GM20431 (cell line): Measurements from ENCODE around the gene IFIT1.
"Not testable (repeated sequence)": the region's sequence is repeated elsewhere in the genome, so short reads cannot be mapped to it uniquely, and the experiment has no call there.

Experiments used
- in situ Hi-C: fragments of 300-500 bp; cut with MseI, MboI; formaldehyde crosslinking; loops from one replicate; pipeline ENCODE4 v1.15.0; 2020; ENCODE audit warnings: low sequenced_read_pairs; ENCODE audit not compliant: unreplicated experiment

The IFIT1 gene

DNA sequence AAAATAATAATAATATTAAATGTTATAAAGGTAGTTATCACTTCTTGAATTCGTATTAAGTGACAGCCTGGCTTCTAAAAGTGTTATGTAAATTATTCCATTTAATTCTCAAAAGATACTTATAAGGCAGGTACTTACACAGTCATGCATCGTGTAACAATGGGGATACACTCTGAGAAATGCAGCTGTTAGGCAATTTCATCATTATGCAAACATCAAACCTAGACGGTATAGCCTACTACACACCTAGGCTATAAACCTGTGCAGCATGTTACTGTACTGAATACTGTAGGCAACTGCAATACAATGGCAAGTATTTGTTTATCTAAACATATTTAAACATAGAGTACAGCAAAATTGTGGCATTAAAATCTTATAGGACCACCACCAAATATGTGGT is 1.5 kb downstream of the IFIT1 start:
- in situ Hi-C loops, result no loop called here

DNA sequence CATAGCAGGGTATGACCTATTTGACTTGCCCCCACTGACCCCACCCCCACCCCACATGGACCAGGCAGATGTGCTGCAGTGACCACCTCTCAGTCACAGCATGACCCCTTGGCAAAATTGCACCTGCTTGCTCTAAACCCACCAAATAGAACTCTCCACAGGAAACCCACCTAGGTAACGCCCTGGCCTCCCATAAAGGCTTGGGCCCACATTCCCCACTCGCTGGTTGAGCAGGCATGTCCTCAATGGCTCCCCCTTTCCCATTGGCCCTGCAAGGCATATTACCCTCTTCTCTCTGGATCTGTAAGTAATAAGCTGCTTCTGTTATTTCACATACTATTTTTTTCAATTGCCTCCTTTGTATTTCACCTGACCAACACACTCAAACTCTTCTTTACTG is 2.7 kb downstream of the IFIT1 start:
- in situ Hi-C loops, result no loop called here

DNA sequence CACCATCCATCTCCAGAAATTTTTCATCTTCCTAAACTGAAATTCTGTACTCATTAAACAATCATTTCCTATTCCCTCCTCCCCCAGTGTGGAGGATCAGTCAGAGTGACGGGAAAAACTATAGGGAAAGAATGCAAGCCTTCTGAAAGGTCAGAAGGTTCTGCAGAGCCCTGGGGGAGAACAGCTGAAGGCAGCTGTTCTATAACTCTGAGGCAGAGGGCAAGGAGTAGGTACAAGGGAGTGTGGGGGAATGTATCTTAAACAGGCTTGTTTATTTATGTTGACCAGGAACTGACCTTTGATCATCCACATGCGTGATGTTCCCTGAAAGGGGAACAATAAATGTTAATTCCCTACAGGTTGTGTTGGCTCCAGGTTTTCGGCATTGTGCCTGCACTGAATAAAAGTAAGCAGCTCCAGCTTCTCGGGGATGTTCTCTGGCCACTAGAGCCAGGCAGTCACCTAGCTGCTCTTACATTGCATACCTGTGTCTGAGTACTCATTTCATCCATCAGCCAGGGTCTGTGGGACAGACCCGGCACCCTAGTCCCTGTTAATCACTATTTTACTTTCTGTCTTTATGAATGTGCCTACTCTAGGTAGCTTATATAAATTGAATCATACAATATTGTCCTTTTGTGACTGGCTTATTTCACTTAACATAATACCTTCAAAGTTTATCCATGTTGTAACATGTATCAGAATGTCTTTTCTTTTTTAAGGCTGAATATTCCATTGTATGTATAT is 5.8 kb downstream of the IFIT1 start:
- in situ Hi-C loops, result no loop called here

DNA sequence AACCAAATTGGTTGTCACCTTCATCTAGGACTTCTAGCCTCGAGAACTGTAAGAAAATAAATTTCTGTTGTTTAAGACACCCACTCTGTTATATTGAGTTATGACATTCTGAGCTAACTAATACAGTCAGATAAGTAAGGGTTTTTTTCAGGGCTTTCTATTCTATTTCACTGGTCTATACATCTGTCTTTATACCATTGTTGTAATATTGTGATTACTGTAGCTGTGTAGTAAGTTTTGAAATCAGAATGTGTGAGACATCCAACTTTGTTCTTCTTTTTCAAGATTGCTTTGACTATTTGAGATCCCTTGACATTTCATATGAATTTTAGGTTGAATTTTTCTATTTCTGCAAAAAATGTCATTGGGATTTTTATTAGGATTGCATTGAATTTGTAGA is 7.5 kb downstream of the IFIT1 start:
- in situ Hi-C loops, result no loop called here

DNA sequence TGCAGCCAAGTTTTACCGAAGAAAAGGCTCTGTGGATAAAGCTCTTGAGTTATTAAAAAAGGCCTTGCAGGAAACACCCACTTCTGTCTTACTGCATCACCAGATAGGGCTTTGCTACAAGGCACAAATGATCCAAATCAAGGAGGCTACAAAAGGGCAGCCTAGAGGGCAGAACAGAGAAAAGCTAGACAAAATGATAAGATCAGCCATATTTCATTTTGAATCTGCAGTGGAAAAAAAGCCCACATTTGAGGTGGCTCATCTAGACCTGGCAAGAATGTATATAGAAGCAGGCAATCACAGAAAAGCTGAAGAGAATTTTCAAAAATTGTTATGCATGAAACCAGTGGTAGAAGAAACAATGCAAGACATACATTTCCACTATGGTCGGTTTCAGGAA is 10.6 kb downstream of the IFIT1 start:
- in situ Hi-C loops, result no loop called here

DNA sequence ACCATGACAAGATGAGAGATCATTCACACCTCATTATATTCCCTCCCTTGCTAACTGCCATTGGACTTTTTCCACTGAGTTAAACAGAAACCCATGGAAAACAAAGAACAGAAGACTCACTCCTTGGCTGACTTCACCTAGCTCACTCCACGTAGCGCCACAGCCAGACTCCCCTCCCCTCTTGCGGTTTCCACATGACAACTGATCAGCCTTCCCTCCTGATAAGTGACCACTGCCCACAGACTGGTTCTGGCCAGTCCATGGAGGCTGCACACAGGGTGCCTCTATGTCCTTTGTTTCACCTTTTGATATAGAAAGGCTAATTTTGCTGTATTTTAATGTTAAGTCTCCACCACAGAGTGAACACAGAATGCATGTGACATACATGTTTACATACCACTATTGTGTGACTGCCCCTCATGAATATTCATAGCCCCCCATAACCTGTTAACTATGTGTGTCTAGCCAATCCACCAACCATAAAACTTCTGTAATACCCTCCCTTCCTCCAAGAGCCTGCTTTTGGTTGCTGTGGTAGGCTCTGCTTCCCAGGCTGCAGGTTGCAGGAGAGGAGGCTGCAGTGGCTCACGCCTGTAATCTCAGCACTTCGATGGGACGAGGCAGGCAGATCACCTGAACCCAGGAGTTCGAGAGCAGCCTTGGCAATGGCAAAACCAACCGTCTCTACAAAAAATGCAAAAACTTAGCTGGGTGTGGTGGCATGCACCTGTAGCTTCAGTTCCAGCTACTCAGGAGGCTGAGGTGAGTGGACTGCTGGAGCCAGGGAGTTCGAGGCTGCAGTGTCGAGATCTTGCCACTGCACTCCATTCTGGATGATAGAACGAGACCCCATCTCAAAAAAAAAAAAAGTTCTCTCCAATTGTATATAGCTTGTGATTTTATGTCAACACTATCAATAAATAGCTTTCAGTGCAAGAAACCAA is 12.0 kb downstream of the IFIT1 start:
- in situ Hi-C loops, result no loop called here

DNA sequence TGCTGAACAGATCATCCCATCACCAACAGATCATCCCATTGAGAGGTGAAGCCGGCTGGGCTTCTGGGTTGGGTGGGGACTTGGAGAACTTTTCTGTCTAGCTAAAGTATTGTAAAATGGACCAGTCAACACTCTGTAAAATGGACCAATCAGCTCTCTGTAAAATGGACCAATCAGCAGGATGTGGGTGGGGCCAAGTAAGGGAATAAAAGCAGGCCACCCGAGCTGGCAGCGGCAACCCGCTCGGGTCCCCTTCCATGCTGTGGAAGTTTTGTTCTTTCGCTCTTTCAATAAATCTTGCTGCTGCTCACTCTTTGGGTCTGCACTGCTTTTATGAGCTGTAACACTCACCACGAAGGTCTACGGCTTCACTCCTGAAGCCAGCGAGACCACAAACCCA is 13.8 kb downstream of the IFIT1 start:
- in situ Hi-C loops, result not testable (repeated sequence)

DNA sequence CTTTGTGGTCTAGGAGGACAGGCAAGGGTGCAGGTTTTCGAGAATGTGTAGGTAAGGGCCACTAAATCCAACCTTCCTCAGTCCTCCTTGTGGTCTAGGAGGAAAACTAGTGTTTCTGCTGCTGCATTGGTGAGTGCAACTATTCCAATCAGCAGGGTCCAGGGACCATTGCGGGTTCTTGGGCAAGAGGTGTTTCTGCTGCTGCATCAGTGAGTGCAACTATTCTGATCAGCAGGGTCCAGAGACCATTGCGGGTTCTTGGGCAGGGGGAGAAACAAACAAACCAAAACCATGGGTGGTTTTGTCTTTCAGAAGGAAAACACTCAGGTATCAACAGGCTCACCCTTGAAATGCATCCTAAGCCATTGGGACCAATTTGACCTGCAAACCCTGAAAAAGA is 15.4 kb downstream of the IFIT1 start:
- in situ Hi-C loops, result not testable (repeated sequence)

DNA sequence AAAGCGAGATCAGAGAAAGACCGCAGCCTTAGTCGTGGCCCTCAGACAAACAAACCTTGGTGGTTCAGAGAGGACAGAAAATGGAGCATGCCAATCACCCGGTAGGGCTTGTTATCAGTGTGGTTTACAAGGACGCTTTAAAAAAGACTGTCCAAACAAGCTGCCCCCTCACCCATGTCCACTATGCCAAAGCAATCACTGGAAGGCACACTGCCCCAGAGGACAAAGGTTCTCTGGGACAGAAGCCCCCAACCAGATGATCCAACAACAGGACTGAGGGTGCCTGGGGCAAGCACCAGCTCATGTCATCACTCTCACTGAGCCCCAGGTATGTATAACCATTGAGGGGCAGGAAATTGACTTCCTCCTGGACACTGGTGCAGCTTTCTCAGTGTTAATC is 16.9 kb downstream of the IFIT1 start:
- in situ Hi-C loops, result not testable (repeated sequence)

DNA sequence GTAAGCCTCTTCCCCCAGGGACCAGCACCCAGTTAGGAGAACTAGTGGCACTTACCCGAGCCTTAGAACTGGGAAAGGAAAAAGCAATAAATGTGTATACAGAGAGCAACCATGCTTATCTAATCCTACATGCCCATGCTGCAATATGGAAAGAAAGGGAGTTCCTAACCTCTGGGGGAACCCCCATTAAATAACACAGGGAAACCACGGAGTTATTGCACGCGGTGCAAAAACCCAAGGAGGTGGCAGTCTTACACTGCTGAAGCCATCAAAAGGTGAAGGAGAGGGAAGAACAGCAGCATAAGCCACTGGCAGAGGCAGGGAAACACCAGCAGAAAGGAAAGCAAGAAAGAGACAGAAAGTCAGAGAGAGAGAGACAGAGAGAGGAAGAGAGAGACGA is 18.1 kb downstream of the IFIT1 start:
- in situ Hi-C loops, result not testable (repeated sequence)

DNA sequence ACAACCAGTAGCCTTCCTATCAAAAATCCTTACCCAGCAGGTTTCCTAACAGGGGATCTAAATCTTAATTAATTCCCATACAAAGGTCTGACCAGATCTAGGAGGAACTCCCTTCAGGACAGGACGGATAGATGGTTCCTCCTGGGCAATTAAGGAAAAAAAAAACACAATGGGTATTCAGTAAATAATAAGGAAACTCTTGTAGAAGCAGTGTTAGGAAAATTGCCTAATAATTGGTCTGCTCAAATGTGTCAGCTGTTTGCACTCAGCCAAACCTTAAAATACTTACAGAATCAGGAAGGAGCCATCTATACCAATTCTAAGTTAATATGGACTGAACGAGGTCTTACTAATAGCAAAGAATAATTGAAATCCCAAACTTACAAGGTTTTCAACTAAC is 18.7 kb downstream of the IFIT1 start:
- in situ Hi-C loops, result not testable (repeated sequence)

DNA sequence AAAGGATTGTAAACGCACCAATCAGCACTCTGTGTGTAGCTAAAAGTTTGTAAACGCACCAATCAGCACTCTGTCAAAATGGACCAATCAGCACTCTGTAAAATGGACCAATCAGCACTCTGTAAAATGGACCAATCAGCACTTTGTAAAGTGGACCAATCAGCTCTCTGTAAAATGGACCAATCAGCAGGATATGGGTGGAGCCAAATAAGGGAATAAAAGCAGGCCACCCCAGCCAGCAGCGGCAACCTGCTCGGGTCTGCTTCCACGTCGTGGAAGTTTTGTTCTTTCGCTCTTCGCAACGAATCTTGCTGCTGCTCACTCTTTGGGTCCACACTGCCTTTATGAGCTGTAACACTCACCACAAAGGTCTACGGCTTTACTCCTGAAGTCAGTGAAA is 19.9 kb downstream of the IFIT1 start:
- in situ Hi-C loops, result not testable (repeated sequence)

DNA sequence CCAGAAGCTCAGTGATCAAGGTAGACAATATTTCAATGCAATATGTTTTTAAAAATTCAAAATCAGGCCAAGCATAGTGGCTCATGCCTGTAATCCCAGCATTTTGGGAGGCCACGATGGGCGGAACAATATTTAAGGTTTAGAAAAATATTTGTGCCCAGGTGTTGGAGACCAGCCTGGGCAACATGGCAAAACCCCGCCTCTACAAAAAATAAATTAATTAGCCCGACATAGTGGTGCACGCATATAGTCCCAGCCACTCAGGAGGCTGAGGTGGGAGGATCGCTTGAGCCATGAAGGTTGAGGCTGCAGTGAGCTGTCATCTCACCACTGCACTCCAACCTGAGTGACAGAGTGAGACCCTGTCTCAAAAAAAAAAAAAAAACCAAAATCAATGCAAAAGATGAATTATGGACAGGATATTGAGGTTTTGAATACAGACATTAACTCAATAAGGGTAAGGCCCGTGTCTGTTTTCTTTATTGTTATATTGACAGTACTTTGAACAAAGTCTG is 21.0 kb downstream of the IFIT1 start:
- in situ Hi-C loops, result no loop called here

DNA sequence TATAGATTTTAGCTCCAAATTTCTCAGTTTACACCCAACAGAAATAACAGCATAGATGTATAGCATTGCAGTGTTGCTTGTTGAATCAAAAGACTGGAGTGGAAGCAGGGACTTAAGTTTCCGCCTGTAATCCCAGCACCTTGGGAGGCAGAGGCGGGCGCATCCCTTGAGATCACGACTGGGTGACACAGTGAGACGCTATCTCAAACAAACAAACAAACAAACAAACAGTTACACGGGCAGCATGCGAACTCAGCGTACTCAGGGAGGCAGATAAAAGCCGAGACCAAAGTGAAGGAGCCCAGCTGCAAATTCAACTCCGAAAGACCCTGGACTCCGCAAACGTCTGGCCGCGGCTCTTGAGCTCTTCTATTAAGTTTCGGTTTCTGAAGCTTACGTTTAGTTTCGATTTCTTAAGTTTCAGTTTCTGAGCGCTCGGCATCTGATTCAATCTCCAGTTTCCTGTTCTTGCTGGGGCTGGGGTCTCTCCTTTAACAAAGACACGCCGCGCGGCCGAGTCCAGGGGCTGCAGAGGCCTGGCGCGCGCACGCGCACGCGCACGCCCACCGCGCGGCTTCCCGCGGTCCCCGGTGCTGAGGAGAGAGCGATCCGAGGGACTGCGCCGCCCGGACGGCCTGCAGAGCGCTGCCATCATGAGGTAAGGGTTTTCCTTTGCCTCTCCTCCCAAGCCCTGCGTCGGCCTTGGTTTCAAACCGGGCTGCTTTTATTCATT is 21.9 kb downstream of the IFIT1 start, which contains the start of gene IFIT5:
Gene IFIT5 (plus strand): TSS at position 423 of the 733 bp plus-strand sequence. CDS start 231 bp downstream, at position 654.
- in situ Hi-C loops, result no loop called here

DNA sequence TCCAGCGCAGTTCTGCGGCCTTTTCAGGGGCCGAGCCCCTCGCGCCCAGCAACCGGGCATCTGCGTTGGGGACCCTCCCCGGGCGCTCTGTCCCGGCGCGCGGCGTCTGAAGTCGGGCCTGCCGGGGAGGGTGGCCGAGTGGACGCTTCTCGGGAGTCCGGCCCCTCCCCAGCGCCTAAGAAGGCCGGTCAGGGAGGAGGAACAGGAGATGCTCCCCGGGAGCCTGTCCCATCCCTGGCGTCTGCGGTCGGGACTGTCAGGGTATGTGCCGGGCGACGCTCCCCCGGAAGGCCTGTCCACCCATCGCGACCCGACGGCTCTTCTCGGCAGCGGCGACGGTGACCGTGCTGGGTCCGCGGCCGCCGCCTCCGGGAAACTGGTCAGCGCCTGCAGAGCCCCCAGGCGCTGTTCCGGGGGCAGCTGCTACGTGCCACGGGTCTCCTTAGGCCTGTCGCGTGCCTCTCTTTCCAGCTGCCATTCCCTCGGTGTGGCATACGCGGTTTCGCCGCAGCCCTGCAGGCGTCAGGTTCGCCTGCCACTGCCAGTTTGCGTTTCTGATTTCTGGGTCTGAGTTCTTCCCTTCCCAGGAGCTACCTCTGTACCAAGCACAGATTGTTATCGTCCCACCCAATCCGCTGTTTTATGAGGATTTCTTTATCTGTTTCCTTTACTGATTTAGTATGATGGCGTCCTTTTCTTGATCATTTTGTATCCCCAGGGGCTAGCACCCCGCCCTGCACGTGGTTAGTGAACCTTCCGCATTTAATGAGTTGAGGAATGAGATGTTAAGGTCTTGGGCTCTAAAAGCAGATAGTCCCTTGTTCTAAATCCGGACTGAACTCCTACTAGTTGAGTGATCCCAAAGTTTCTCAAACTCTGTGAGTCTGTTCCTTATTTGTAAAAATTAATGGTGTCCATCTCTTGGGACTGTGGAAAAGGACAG is 22.7 kb downstream of the IFIT1 start:
- in situ Hi-C loops, result no loop called here

DNA sequence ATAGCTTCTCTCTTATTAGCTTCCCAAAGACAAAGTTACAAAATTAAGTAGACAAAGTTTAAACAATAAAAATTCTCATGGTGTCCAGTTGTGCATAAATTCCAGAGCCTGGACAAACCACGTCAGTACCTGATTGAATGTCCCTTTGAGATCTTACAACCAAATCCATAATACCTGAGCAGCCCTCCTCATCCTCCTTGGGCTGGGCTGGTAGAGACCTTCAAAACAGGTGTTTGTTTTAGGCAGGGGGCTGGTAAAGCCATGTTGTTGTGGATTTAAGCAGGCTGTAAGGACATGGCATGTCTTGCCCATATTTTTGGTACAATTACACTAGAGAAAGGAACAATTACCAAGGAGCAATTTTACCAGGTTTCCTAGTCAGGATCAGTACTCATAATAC is 24.0 kb downstream of the IFIT1 start:
- in situ Hi-C loops, result no loop called here

DNA sequence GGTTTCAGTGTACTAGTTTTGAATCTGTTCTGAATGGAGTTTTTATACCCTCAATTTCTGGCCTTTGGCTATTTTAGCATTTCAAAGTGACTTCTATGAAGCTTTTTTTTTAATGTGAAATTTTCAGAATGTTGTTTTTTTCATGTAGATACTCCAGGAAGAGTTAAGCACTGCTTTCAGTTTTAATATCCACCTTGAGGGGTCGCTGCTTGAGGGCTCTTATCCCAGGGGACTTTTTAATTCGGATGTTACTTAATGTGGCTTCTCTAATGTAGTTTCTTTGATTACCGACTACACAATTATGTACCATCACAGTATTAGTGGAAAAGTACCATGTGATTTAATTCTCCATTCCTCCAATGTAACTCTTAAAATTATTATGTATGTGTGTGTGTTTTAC is 27.1 kb downstream of the IFIT1 start:
- in situ Hi-C loops, result no loop called here

DNA sequence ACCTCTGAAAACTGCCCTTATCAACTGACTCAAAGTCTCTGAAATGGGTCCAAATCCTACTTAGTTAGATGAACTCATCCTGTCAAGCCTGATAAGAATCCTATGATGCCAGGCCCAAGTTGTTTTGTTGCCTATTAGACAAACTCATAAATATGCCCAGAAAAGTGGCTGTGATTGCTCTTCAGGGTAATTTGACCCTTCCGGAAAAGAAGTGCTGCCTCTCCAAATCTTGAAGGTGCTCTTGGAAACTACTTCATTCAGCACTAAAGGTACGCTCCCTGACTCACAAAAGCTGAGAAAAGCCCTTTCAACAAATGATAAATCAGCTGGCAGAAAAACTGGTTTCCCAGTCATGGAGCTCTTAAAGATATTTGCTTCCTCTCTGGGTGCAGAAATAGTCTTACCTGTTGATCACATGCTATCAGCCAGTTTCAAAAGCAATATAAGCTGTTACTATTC is 28.6 kb downstream of the IFIT1 start:
- in situ Hi-C loops, result no loop called here

DNA sequence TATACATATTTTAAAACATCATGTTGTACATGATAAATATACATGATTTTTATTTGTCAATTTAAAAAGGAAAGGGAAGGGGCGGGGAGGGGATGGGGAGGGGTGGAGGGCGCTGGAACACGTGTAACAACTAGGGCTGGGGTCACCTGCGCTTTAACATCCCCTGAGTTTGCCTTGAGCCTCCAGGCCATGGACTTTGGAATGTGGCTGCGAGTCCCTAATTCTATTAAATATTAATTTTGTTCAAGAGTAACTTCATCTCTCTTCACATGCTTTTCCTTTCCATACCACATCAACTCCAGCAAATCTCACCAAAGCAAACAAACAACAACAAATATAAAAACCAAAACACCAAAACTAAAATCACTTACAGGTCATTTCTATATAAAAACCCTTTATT is 32.6 kb downstream of the IFIT1 start:
- in situ Hi-C loops, result no loop called here
